Gastroesophageal sphincter (tissue), 3 donors: ENCODE results near the gene TBC1D22B.

Source experiments
- EP300 ChIP-seq: sonication (generic); formaldehyde crosslinking; IDR thresholded peaks from one replicate; pipeline ENCODE4 v1.6.1; 2017; ENCODE audit warnings: antibody characterized with exemption, mild to moderate bottlenecking
- POLR2A ChIP-seq, 2 donors: fragments of 450-650 bp; IDR thresholded peaks; one replicate each; pipeline ENCODE4 v1.6.1; 2017; ENCODE audit warnings: antibody characterized with exemption in 2 of 2, mild to moderate bottlenecking in 2 of 2, moderate library complexity in 1 of 2
- TF ChIP-seq, protein P1 (sequence below), 4 experiments: fragments of 200-600 bp in 2 of 4; fragments of 450-650 bp in 2 of 4; sonication (generic) in 1 of 4; IDR thresholded peaks; one replicate each; pipeline ENCODE4 v1.5.1; 2017 to 2019; ENCODE audit warnings: antibody characterized with exemption in 4 of 4, mild to moderate bottlenecking in 2 of 4, moderate library complexity in 2 of 4

DNA sequence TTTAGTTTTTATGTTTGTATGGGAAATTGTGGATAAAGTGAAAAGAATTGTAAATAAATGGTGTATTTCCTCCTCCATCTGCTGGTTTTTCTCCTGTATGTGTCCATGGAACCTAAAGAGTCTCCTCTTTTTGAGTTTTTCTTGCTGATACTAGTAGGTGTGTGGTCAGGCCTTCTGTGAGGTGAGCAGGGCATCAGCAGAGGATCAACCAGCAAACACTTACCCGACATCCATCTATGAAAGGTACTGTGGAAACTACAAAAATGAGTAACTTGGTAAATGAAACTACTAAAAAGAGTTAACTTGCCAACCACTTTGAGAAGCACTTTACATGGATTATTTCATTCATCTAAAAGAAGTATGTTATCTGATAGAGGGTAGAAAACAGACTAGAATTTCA, 75.3 kb downstream of the TBC1D22B start:
- TF ChIP-seq, protein P1, sequence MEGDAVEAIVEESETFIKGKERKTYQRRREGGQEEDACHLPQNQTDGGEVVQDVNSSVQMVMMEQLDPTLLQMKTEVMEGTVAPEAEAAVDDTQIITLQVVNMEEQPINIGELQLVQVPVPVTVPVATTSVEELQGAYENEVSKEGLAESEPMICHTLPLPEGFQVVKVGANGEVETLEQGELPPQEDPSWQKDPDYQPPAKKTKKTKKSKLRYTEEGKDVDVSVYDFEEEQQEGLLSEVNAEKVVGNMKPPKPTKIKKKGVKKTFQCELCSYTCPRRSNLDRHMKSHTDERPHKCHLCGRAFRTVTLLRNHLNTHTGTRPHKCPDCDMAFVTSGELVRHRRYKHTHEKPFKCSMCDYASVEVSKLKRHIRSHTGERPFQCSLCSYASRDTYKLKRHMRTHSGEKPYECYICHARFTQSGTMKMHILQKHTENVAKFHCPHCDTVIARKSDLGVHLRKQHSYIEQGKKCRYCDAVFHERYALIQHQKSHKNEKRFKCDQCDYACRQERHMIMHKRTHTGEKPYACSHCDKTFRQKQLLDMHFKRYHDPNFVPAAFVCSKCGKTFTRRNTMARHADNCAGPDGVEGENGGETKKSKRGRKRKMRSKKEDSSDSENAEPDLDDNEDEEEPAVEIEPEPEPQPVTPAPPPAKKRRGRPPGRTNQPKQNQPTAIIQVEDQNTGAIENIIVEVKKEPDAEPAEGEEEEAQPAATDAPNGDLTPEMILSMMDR (IDR thresholded peaks at IDR 0.05) = no peak
- TF ChIP-seq EP300 = no peak
- TF ChIP-seq POLR2A (IDR thresholded peaks at IDR 0.05) = no peak
